Anterior cingulate cortex (tissue), 58 donors: ENCODE results near the gene COG5.
A peak's percentile ranks its signal among the peaks of the same experiment; 100 is the strongest.
"Not testable (repeated sequence)": the region's sequence is repeated elsewhere in the genome, so short reads cannot be mapped to it uniquely, and the experiment has no call there.

ENCODE experiments used
- DNase-seq, 58 donors: peaks; one replicate each; lab custom pipeline; 2025; lab: John Stamatoyannopoulos, UW

Gene COG5

GRCh38 chr7:107294182-107294581 is 269.5 kb downstream of the COG5 start:
- DNase-seq = no peak

GRCh38 chr7:107292591-107292990 is 271.1 kb downstream of the COG5 start:
- DNase-seq = no peak

GRCh38 chr7:107291434-107291833 is 272.3 kb downstream of the COG5 start:
- no peak for DNase-seq

- peak in 11 of 58 donors; percentile 0 to 67 (median 22) for DNase-seq
Observed at GRCh38 chr7:107286751-107287621, 276.7 kb downstream of the COG5 start.

GRCh38 chr7:107284911-107285479 is 278.7 kb downstream of the COG5 start:
- no peak for DNase-seq

- DNase-seq = no peak
Observed at GRCh38 chr7:107277331-107277730, 286.4 kb downstream of the COG5 start.

GRCh38 chr7:107276220-107276827 is 287.4 kb downstream of the COG5 start:
- no peak for DNase-seq

GRCh38 chr7:107274506-107274905 is 289.2 kb downstream of the COG5 start:
- no peak for DNase-seq

GRCh38 chr7:107269790-107270189 is 293.9 kb downstream of the COG5 start:
- no peak for DNase-seq

- no peak for DNase-seq
Observed at GRCh38 chr7:107268594-107268993, 295.1 kb downstream of the COG5 start.

GRCh38 chr7:107267138-107267537 is 296.6 kb downstream of the COG5 start:
- no peak for DNase-seq

GRCh38 chr7:107264723-107265122 is 299.0 kb downstream of the COG5 start:
- no peak for DNase-seq

- DNase-seq = peak in 3 of 58 donors; percentile 8 to 26 (median 21)
Observed at GRCh38 chr7:107262857-107263256, 300.9 kb downstream of the COG5 start.

- DNase-seq = no peak
Observed at GRCh38 chr7:107258737-107259136, 305.0 kb downstream of the COG5 start.

- DNase-seq = no peak
Observed at GRCh38 chr7:107255602-107256001, 308.1 kb downstream of the COG5 start.

- DNase-seq = no peak
Observed at GRCh38 chr7:107254398-107254985, 309.2 kb downstream of the COG5 start.

GRCh38 chr7:107253599-107253998 is 310.1 kb downstream of the COG5 start:
- DNase-seq = peak in 19 of 58 donors; percentile 3 to 41 (median 17)

GRCh38 chr7:107251963-107252362 is 311.8 kb downstream of the COG5 start:
- no peak for DNase-seq

- no peak for DNase-seq
Observed at GRCh38 chr7:107248551-107249316, 315.0 kb downstream of the COG5 start.

- not testable (repeated sequence) for DNase-seq
Observed at GRCh38 chr7:107246836-107247235, 316.9 kb downstream of the COG5 start.
